Activated CD4-positive, alpha-beta T cell treated with anti-CD3 and anti-CD28 coated beads for 36 hours (primary cell): ENCODE data around the gene ACSM4. TPM values are rescaled to one million over a fixed set of nuclear protein-coding genes. Genes with fewer than 3 reads are reported as not detected.

Experiments used
- ATAC-seq: fragments of 200-7000 bp; cut with Tn5 transposase; one replicate; pipeline ENCODE4 v1.10.0; 2021; ENCODE audit warnings: mild to moderate bottlenecking, moderate library complexity
- CTCF ChIA-PET: fragments of 350-600 bp; sonication (Branson Sonifier 250); formaldehyde crosslinking; loops from one replicate; lab custom pipeline; 2021; ENCODE audit warnings: antibody characterized with exemption; lab: Charles Lee
- POLR2A ChIA-PET: fragments of 350-600 bp; sonication (Branson Sonifier 250); formaldehyde crosslinking; loops from one replicate; lab custom pipeline; 2021; ENCODE audit warnings: antibody characterized with exemption, inconsistent platforms; lab: Charles Lee
- DNase-seq: peaks from one replicate; pipeline ENCODE4 v3.0.0-alpha.2; 2020
- H3K27ac Mint-ChIP-seq: one replicate; pipeline ENCODE4 v1.8.0; 2021; ENCODE audit warnings: mixed read lengths
- H3K27me3 Mint-ChIP-seq: one replicate; pipeline ENCODE4 v1.8.0; 2021; ENCODE audit warnings: mixed read lengths
- H3K36me3 Mint-ChIP-seq: one replicate; pipeline ENCODE4 v1.8.0; 2021; ENCODE audit warnings: low read depth, mixed read lengths
- H3K4me1 Mint-ChIP-seq: one replicate; pipeline ENCODE4 v1.8.0; 2021; ENCODE audit warnings: mixed read lengths
- H3K4me3 Mint-ChIP-seq: one replicate; pipeline ENCODE4 v1.8.0; 2021; ENCODE audit warnings: mild to moderate bottlenecking, moderate library complexity, mixed read lengths
- H3K9me3 Mint-ChIP-seq: one replicate; pipeline ENCODE4 v1.8.0; 2021; ENCODE audit warnings: low read depth, mixed read lengths
- intact Hi-C, 2 experiments: fragments of 100-400 bp; cut with DNase I in 1 of 2; cut with micrococcal nuclease in 1 of 2; formaldehyde crosslinking; loops; one replicate each; pipeline versions ENCODE4 v1.14.2 to v1.15.1; 2022 to 2024; cut with DNase I, micrococcal nuclease
- total RNA-seq, 2 experiments: library from RNA; stranded (reverse); gene quantifications; one replicate each; pipeline ENCODE4 v1.2.3, GENCODE V29; 2021

Gene ACSM4
- total RNA-seq, 2 experiments from 2014 or later: not detected

DNA sequence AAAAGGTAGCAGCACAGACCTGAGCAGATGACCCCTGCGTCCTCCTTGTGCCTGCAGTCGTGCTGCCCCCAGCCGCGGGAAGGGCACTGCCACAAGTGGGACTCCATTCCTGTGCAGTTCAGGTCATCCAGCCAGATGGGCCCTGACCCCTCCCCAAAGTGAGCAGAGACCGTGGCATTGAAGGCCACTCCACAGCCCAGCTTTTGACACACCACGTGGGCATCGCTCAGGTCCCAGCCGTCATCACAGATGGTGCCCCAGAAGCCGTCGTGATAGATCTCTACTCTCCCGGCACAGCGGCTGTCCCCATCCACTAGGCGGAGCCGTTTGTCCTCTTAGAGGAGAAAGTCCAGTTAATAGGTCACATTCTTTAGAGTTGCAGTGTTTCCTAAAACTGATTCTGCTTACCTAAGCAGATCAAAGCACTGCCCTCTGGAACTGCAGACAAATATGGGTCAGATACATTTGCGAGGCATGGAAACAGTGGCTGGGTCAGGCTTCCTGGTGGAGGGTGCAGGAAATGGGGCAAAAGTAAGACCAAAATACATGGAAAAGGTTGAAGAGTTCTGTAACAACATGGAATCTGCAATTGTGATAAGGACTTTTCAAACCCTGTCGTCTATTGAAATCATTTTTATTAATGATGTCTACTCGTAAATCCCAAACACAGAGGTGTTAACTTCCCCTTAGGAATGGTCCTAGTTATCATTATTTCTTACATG lies 70.7 kb downstream of the ACSM4 start:
- no peak for ATAC-seq
- Mint-ChIP-seq H3K4me3 (no peak overlapping the region), H3K27ac (no peak overlapping the region), H3K9me3 (no peaks in the 10 kb centered on the region), H3K36me3 (no peaks in the 10 kb centered on the region), H3K4me1 (no peaks in the 10 kb centered on the region), H3K27me3 (peaks cover 16% of the 10 kb centered on the region)
- ChIA-PET POLR2A (no interaction called here), CTCF (no interaction called here)
- peak; percentile 59 for DNase-seq
- intact Hi-C loops: loop anchor here in 1 of 2 experiments (1.0 to 5.0 kb wide), 2 partner anchors 88 to 264 kb away; no protein-coding TSS in a partner anchor

DNA sequence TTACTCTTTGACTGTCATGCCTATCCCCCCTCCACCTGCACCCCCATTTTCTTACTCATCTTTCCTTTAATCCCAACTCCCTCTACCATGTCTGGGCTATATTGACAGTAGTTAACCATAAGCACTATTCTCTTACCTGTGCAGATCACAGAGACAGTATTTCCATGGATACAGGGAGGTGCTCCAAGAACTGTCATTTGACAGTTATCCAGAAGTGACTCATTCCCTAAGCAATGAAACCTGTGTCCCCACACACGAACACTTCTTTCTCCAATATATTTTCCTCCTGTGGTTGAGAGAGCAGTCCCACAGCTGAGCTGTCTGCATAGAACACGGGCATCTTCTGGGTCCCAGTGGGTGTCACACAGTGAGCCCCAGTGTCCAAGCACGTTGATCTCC lies 71.3 kb downstream of the ACSM4 start:
- H3K36me3 Mint-ChIP-seq: no peaks in the 10 kb centered on the region
- no peak overlapping the region for H3K4me3 Mint-ChIP-seq
- ChIA-PET CTCF (no interaction called here), POLR2A (no interaction called here)
- H3K4me1 Mint-ChIP-seq: no peaks in the 10 kb centered on the region
- ATAC-seq: no peak
- H3K27me3 Mint-ChIP-seq: peaks cover 17% of the 10 kb centered on the region
- no peak overlapping the region for H3K27ac Mint-ChIP-seq
- intact Hi-C loops: loop anchor here in 1 of 2 experiments (5.0 kb wide), 1 partner anchor 87 kb away; no protein-coding TSS in a partner anchor
- no peak for DNase-seq
- H3K9me3 Mint-ChIP-seq: no peaks in the 10 kb centered on the region

DNA sequence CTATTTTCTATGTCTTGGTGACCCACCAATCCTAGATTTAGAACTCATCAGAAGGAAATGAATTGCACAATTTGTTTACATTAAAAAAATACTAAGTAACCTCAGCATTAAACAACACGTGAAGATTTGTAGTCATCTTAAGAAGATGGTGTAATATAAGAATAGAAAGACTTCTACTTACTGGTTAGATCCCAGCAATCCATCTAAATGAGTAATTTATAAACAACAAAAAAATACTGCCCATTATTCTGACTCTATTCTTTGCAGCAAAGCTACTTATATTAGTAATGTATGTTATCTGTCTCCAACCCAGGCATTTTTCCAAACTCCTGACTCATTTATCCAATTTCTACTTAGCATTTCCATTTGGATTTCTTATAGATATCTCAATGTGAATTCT lies 72.3 kb downstream of the ACSM4 start:
- CTCF ChIA-PET: no interaction called here
- intact Hi-C loops: loop anchor here in 1 of 2 experiments (5.0 kb wide), 1 partner anchor 86 kb away; no protein-coding TSS in a partner anchor
- POLR2A ChIA-PET: no interaction called here
- Mint-ChIP-seq H3K9me3 (no peaks in the 10 kb centered on the region), H3K36me3 (no peaks in the 10 kb centered on the region), H3K27ac (no peak overlapping the region), H3K4me1 (no peaks in the 10 kb centered on the region), H3K27me3 (peaks cover 21% of the 10 kb centered on the region), H3K4me3 (no peak overlapping the region)
- no peak for DNase-seq
- no peak for ATAC-seq

Other genes with a start within 250 kb of the ACSM4 start
- 1 to 10 TPM; 2.4 to 2.8 TPM for gene C1S, start 243.4 kb upstream of the ACSM4 start, total RNA-seq
- gene C1R, start 211.6 kb upstream of the ACSM4 start, total RNA-seq: 1 to 10 TPM; 1.4 to 2.2 TPM
- gene C1RL, start 194.9 kb upstream of the ACSM4 start, total RNA-seq: 10 to 100 TPM; 17.3 to 18.9 TPM
- not detected for gene RBP5, start 175.2 kb upstream of the ACSM4 start, total RNA-seq
- gene CLSTN3, start 173.7 kb upstream of the ACSM4 start, total RNA-seq: 10 to 100 TPM; 28.2 to 37.9 TPM
- 10 to 100 TPM; 25.4 to 38.8 TPM for gene PEX5, start 114.4 kb upstream of the ACSM4 start, total RNA-seq
- not detected for gene CD163L1, start 140.1 kb downstream of the ACSM4 start, total RNA-seq
- gene CD163, start 199.7 kb downstream of the ACSM4 start, total RNA-seq: not detected